SK-N-SH treated with all-trans-retinoic acid at 6 μM for 48 hours (cell line): ENCODE results near the gene DNER.

ENCODE experiments used
- ATAC-seq: fragments of 200-7000 bp; cut with Tn5 transposase; 3 replicates; pipeline ENCODE4 v1.9.1; 2020; ENCODE audit warnings: mild to moderate bottlenecking, moderate library complexity
- BACH2 ChIP-seq: fragments of 250-450 bp; sonication (Bioruptor Pico); IDR thresholded peaks from 2 replicates; pipeline ENCODE4 v1.9.0; 2021; ENCODE audit warnings: mild to moderate bottlenecking, borderline replicate concordance
- CSDC2 ChIP-seq: fragments of 250-450 bp; sonication (Bioruptor Pico); IDR thresholded peaks from 2 replicates; pipeline ENCODE4 v1.5.0; 2020; ENCODE audit warnings: mild to moderate bottlenecking, moderate library complexity
- ESRRG ChIP-seq: fragments of 250-450 bp; sonication (Bioruptor Pico); IDR thresholded peaks from 2 replicates; pipeline ENCODE4 v1.6.1; 2021; ENCODE audit warnings: mild to moderate bottlenecking
- GLIS3 ChIP-seq: fragments of 250-450 bp; sonication (Bioruptor Pico); IDR thresholded peaks from 2 replicates; pipeline ENCODE4 v1.5.0; 2020; ENCODE audit warnings: mild to moderate bottlenecking, moderate library complexity
- ISL1 ChIP-seq: fragments of 250-450 bp; sonication (Bioruptor Pico); IDR thresholded peaks from 2 replicates; pipeline ENCODE4 v2.1.2; 2022; ENCODE audit warnings: mild to moderate bottlenecking, moderate library complexity
- OSR1 ChIP-seq: fragments of 250-450 bp; sonication (Bioruptor Pico); IDR thresholded peaks from 2 replicates; pipeline ENCODE4 v1.8.0; 2022; ENCODE audit warnings: moderate library complexity, mild to moderate bottlenecking, inconsistent platforms
- PPARA ChIP-seq: fragments of 250-450 bp; sonication (Bioruptor Pico); IDR thresholded peaks from 2 replicates; pipeline ENCODE4 v1.5.0; 2020; ENCODE audit warnings: mild to moderate bottlenecking, borderline replicate concordance
- TCF4 ChIP-seq: fragments of 250-450 bp; sonication (Bioruptor Pico); IDR thresholded peaks from 2 replicates; pipeline ENCODE4 v1.8.0; 2021; ENCODE audit warnings: mild to moderate bottlenecking, moderate library complexity, borderline replicate concordance
- TOX ChIP-seq: fragments of 250-450 bp; sonication (Bioruptor Pico); IDR thresholded peaks from 2 replicates; pipeline ENCODE4 v1.8.0; 2021; ENCODE audit warnings: mild to moderate bottlenecking, moderate library complexity, borderline replicate concordance
- ZC3H10 ChIP-seq: fragments of 250-450 bp; sonication (Bioruptor Pico); IDR thresholded peaks from 2 replicates; pipeline ENCODE4 v1.5.1; 2021; ENCODE audit warnings: mild to moderate bottlenecking, moderate library complexity
- ZFP3 ChIP-seq: fragments of 250-450 bp; sonication (Bioruptor Pico); IDR thresholded peaks from 2 replicates; pipeline ENCODE4 v1.5.0; 2020; ENCODE audit warnings: mild to moderate bottlenecking, moderate library complexity
- ZFP30 ChIP-seq: fragments of 450-650 bp; formaldehyde crosslinking; IDR thresholded peaks from 2 replicates; pipeline ENCODE4 v1.5.0; 2022; ENCODE audit warnings: mild to moderate bottlenecking, moderate library complexity
- ZNF70 ChIP-seq: fragments of 450-650 bp; formaldehyde crosslinking; IDR thresholded peaks from 2 replicates; pipeline ENCODE4 v1.5.0; 2020; ENCODE audit warnings: mild to moderate bottlenecking, moderate library complexity
- ZNF8 ChIP-seq: fragments of 450-650 bp; formaldehyde crosslinking; IDR thresholded peaks from 2 replicates; pipeline ENCODE4 v1.5.0; 2020; ENCODE audit warnings: mild to moderate bottlenecking, moderate library complexity
- TF ChIP-seq, protein P1 (sequence below): fragments of 250-450 bp; sonication (Bioruptor Pico); IDR thresholded peaks from 2 replicates; pipeline ENCODE4 v1.5.0; 2020; ENCODE audit warnings: mild to moderate bottlenecking, moderate library complexity
- TF ChIP-seq, protein P2 (sequence below): fragments of 250-450 bp; sonication (Bioruptor Pico); IDR thresholded peaks from 2 replicates; pipeline ENCODE4 v1.8.0; 2021; ENCODE audit warnings: low read depth, mild to moderate bottlenecking, moderate library complexity, borderline replicate concordance
- TF ChIP-seq, protein P3 (sequence below): fragments of 250-450 bp; sonication (Bioruptor Pico); IDR thresholded peaks from 2 replicates; pipeline ENCODE4 v1.5.1; 2020; ENCODE audit warnings: low read depth, mild to moderate bottlenecking, moderate library complexity
- TF ChIP-seq, protein P4 (sequence below): fragments of 250-450 bp; sonication (Bioruptor Pico); IDR thresholded peaks from 2 replicates; pipeline ENCODE4 v1.8.0; 2020; ENCODE audit warnings: mild to moderate bottlenecking, moderate library complexity, borderline replicate concordance
- TF ChIP-seq, protein P5 (sequence below): fragments of 250-450 bp; sonication (Bioruptor Pico); IDR thresholded peaks from 2 replicates; pipeline ENCODE4 v1.5.1; 2021; ENCODE audit warnings: mild to moderate bottlenecking, moderate library complexity

The DNER gene

DNA sequence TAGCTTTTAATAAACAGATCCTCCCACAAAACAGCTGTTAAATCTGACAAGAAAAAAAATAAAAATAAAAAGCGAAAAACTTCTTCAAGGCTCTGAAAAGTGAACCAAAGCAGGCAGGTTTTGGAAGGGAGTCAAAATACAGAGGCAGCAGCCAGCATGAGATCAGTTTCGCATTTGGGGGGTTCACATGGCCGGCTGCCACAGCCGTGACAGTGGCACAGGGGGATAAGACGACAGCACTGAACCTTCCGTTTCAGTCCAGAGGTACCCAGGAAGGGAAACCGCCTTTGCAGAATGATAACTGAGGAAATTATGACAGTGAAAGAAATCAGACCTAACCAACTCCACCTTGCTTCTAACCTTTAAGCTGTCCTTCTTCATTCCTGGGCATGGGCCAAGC is 246.6 kb downstream of the DNER start:
- TF ChIP-seq, protein P1, sequence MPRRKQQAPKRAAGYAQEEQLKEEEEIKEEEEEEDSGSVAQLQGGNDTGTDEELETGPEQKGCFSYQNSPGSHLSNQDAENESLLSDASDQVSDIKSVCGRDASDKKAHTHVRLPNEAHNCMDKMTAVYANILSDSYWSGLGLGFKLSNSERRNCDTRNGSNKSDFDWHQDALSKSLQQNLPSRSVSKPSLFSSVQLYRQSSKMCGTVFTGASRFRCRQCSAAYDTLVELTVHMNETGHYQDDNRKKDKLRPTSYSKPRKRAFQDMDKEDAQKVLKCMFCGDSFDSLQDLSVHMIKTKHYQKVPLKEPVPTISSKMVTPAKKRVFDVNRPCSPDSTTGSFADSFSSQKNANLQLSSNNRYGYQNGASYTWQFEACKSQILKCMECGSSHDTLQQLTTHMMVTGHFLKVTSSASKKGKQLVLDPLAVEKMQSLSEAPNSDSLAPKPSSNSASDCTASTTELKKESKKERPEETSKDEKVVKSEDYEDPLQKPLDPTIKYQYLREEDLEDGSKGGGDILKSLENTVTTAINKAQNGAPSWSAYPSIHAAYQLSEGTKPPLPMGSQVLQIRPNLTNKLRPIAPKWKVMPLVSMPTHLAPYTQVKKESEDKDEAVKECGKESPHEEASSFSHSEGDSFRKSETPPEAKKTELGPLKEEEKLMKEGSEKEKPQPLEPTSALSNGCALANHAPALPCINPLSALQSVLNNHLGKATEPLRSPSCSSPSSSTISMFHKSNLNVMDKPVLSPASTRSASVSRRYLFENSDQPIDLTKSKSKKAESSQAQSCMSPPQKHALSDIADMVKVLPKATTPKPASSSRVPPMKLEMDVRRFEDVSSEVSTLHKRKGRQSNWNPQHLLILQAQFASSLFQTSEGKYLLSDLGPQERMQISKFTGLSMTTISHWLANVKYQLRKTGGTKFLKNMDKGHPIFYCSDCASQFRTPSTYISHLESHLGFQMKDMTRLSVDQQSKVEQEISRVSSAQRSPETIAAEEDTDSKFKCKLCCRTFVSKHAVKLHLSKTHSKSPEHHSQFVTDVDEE, result no peak
- TF ChIP-seq CSDC2 (CRISPR knock-in tag), result no peak
- TF ChIP-seq ZNF70 (CRISPR knock-in tag), result no peak
- TF ChIP-seq ZFP30 (CRISPR knock-in tag), result no peak
- TF ChIP-seq, protein P2, sequence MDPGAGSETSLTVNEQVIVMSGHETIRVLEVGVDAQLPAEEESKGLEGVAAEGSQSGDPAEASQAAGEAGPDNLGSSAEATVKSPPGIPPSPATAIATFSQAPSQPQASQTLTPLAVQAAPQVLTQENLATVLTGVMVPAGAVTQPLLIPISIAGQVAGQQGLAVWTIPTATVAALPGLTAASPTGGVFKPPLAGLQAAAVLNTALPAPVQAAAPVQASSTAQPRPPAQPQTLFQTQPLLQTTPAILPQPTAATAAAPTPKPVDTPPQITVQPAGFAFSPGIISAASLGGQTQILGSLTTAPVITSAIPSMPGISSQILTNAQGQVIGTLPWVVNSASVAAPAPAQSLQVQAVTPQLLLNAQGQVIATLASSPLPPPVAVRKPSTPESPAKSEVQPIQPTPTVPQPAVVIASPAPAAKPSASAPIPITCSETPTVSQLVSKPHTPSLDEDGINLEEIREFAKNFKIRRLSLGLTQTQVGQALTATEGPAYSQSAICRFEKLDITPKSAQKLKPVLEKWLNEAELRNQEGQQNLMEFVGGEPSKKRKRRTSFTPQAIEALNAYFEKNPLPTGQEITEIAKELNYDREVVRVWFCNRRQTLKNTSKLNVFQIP (CRISPR knock-in tag), result no peak
- TF ChIP-seq TCF4 (CRISPR knock-in tag), result no peak
- TF ChIP-seq, protein P3, sequence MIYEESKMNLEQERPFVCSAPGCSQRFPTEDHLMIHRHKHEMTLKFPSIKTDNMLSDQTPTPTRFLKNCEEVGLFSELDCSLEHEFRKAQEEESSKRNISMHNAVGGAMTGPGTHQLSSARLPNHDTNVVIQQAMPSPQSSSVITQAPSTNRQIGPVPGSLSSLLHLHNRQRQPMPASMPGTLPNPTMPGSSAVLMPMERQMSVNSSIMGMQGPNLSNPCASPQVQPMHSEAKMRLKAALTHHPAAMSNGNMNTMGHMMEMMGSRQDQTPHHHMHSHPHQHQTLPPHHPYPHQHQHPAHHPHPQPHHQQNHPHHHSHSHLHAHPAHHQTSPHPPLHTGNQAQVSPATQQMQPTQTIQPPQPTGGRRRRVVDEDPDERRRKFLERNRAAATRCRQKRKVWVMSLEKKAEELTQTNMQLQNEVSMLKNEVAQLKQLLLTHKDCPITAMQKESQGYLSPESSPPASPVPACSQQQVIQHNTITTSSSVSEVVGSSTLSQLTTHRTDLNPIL, result no peak
- TF ChIP-seq ISL1 (CRISPR knock-in tag), result no peak
- no peak for TF ChIP-seq GLIS3
- no peak for TF ChIP-seq TOX (CRISPR knock-in tag)
- TF ChIP-seq, protein P4, sequence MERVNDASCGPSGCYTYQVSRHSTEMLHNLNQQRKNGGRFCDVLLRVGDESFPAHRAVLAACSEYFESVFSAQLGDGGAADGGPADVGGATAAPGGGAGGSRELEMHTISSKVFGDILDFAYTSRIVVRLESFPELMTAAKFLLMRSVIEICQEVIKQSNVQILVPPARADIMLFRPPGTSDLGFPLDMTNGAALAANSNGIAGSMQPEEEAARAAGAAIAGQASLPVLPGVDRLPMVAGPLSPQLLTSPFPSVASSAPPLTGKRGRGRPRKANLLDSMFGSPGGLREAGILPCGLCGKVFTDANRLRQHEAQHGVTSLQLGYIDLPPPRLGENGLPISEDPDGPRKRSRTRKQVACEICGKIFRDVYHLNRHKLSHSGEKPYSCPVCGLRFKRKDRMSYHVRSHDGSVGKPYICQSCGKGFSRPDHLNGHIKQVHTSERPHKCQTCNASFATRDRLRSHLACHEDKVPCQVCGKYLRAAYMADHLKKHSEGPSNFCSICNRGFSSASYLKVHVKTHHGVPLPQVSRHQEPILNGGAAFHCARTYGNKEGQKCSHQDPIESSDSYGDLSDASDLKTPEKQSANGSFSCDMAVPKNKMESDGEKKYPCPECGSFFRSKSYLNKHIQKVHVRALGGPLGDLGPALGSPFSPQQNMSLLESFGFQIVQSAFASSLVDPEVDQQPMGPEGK, result no peak
- no peak for ATAC-seq

DNA sequence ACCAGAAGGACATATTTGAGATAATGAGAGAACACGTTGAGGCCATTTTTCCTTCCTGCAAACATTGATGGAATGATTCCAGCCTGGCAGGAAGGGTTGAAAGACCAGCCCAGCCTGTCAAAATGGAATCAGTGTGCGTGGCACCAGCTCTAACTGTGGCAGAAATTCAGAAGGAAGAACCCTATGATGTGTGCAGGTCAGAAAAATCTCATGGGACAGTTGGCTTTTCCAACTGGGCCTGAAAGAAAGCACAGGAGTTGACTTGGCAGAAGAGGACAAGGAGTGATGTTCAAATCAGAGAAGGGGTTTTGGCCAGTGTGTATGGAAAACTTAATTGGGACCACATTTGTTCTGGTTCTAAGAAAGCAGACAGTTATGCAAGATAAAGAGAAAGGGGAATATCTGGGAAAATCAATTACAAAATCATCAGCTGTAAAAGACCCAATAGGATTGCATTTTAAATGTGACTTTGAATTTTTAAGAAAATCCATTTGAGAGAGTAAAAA is 250.5 kb downstream of the DNER start:
- TF ChIP-seq GLIS3 (no peak), ZC3H10 (CRISPR knock-in tag) (no peak), ZNF70 (CRISPR knock-in tag) (no peak), PPARA (CRISPR knock-in tag) (no peak), ESRRG (CRISPR knock-in tag) (no peak), TOX (CRISPR knock-in tag) (no peak), ZNF8 (no peak), ZFP3 (CRISPR knock-in tag) (no peak), BACH2 (no peak), TCF4 (CRISPR knock-in tag) (no peak), OSR1 (no peak)
- TF ChIP-seq, protein P5, sequence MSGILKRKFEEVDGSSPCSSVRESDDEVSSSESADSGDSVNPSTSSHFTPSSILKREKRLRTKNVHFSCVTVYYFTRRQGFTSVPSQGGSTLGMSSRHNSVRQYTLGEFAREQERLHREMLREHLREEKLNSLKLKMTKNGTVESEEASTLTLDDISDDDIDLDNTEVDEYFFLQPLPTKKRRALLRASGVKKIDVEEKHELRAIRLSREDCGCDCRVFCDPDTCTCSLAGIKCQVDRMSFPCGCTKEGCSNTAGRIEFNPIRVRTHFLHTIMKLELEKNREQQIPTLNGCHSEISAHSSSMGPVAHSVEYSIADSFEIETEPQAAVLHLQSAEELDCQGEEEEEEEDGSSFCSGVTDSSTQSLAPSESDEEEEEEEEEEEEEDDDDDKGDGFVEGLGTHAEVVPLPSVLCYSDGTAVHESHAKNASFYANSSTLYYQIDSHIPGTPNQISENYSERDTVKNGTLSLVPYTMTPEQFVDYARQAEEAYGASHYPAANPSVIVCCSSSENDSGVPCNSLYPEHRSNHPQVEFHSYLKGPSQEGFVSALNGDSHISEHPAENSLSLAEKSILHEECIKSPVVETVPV, result no peak
- TF ChIP-seq, protein P1, result no peak
- TF ChIP-seq, protein P2 (CRISPR knock-in tag), result no peak
- ATAC-seq, result no peak
